Measurements from ENCODE around the gene POLR2E.

The POLR2E gene

DNA sequence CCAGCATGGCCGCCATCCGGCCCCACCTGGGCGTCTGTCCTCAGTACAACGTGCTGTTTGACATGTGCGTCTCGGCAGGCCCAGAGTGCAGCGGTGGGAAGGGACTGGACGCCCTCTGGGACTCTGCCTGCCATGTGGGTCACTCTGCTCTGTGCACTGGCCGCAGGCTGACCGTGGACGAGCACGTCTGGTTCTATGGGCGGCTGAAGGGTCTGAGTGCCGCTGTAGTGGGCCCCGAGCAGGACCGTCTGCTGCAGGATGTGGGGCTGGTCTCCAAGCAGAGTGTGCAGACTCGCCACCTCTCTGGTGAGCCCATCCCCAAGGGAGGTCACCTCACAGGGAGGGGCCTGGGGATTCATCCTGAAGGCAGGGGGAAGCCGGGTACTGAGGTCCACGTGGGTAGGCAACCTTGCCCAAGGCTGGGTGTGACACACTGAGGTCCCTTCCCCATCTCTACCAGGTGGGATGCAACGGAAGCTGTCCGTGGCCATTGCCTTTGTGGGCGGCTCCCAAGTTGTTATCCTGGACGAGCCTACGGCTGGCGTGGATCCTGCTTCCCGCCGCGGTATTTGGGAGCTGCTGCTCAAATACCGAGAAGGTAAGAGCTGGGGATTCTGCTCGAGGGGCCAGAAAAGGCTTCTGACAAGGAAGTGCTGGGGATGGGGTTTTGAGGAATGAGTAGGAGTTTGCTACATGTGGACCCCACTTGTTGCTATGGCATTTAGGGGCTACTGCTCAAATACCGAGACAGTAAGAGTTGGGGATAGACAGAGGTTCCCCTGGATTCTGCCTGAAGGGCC, 44.0 kb downstream of the POLR2E start:
- H4K20me1 ChIP-seq (ENCODE audit: insufficient read depth), result no peaks in the 10 kb centered on the region
- H3K79me2 ChIP-seq (ENCODE audit: insufficient read depth, low read depth), result no peaks in the 10 kb centered on the region
- H2AFZ ChIP-seq (ENCODE audit: low read depth), result no peak overlapping the region
- H3K4me1 ChIP-seq (ENCODE audit: low read depth, poor library complexity, severe bottlenecking), result no peaks in the 10 kb centered on the region
- H3K36me3 ChIP-seq (ENCODE audit: insufficient read depth), result no peaks in the 10 kb centered on the region
- no peak overlapping the region for H3K27ac ChIP-seq
- no peak overlapping the region for H3K9ac ChIP-seq
- no peak for TF ChIP-seq CTCF (conservative IDR thresholded peaks at IDR 0.05; ENCODE audit: low read depth, low read length)
- H3K27me3 ChIP-seq (ENCODE audit: insufficient read depth, low read depth), result no peaks in the 10 kb centered on the region
- no peak overlapping the region for H3K4me2 ChIP-seq
- no peak overlapping the region for H3K4me3 ChIP-seq (IDR thresholded peaks at IDR 0.05; ENCODE audit: insufficient read depth, low read depth, low read length)

- Histone ChIP-seq H3K79me2 (ENCODE audit: insufficient read depth, low read depth) (no peaks in the 10 kb centered on the region), H3K4me1 (ENCODE audit: low read depth, poor library complexity, severe bottlenecking) (no peaks in the 10 kb centered on the region), H3K27ac (no peak overlapping the region), H4K20me1 (ENCODE audit: insufficient read depth) (no peaks in the 10 kb centered on the region), H3K36me3 (ENCODE audit: insufficient read depth) (no peaks in the 10 kb centered on the region), H2AFZ (ENCODE audit: low read depth) (no peak overlapping the region), H3K4me2 (no peak overlapping the region), H3K27me3 (ENCODE audit: insufficient read depth, low read depth) (no peaks in the 10 kb centered on the region), H3K9ac (no peak overlapping the region), H3K4me3 (IDR thresholded peaks at IDR 0.05; ENCODE audit: insufficient read depth, low read depth, low read length) (no peak overlapping the region)
- TF ChIP-seq CTCF (conservative IDR thresholded peaks at IDR 0.05; ENCODE audit: low read depth, low read length), result no peak
Observed at GRCh38 chr19:1049800-1050199, 45.4 kb downstream of the POLR2E start.

DNA sequence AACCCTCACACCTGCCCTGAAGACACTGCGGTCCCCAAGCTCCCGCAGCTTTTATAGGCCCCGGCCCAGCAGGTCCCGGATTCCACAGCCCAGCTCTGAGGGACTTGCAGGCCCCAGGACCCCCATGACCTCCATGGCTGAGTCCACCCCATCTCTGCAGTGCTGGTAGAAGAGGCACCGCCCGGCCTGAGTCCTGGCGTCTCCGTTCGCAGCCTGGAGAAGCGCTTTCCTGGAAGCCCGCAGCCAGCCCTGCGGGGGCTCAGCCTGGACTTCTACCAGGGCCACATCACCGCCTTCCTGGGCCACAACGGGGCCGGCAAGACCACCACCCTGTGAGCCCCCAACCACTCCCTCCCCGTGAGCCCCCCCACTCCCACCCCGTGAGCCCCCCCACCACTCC, 46.1 kb downstream of the POLR2E start:
- Histone ChIP-seq H3K9ac (no peak overlapping the region), H3K4me3 (IDR thresholded peaks at IDR 0.05; ENCODE audit: insufficient read depth, low read depth, low read length) (no peak overlapping the region), H3K4me1 (ENCODE audit: low read depth, poor library complexity, severe bottlenecking) (no peaks in the 10 kb centered on the region), H3K27me3 (ENCODE audit: insufficient read depth, low read depth) (no peaks in the 10 kb centered on the region), H3K27ac (no peak overlapping the region), H3K36me3 (ENCODE audit: insufficient read depth) (no peaks in the 10 kb centered on the region), H3K4me2 (no peak overlapping the region), H2AFZ (ENCODE audit: low read depth) (no peak overlapping the region), H3K79me2 (ENCODE audit: insufficient read depth, low read depth) (no peaks in the 10 kb centered on the region), H4K20me1 (ENCODE audit: insufficient read depth) (no peaks in the 10 kb centered on the region)
- TF ChIP-seq CTCF (conservative IDR thresholded peaks at IDR 0.05; ENCODE audit: low read depth, low read length), result no peak

DNA sequence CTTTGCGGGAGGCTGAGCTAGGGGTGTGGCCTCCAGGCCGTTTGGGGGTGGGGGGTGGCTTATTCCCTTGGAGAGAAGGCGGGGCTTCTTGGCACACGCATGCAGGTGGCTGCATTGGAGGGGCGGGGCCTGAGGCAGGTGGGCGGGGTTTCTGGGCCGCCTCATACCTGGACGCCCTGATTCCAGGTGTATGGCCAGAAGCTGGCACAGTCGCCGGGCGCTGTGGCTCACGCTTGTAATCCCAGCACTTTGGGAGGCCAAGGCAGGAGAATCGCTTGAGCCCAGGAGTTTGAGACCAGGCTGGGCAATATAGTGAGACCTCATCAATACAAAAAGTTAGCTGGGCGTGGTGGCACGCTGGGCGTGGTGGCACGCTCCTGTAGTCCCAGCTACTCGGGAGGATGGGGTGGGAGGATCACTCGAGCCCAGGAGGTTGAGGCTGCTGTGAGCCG, 47.5 kb downstream of the POLR2E start:
- H3K4me1 ChIP-seq (ENCODE audit: low read depth, poor library complexity, severe bottlenecking), result no peaks in the 10 kb centered on the region
- H4K20me1 ChIP-seq (ENCODE audit: insufficient read depth), result no peaks in the 10 kb centered on the region
- no peaks in the 10 kb centered on the region for H3K79me2 ChIP-seq (ENCODE audit: insufficient read depth, low read depth)
- H3K4me3 ChIP-seq (IDR thresholded peaks at IDR 0.05; ENCODE audit: insufficient read depth, low read depth, low read length), result no peak overlapping the region
- H3K4me2 ChIP-seq, result no peak overlapping the region
- H3K27ac ChIP-seq, result no peak overlapping the region
- no peaks in the 10 kb centered on the region for H3K36me3 ChIP-seq (ENCODE audit: insufficient read depth)
- H3K9ac ChIP-seq, result no peak overlapping the region
- TF ChIP-seq CTCF (conservative IDR thresholded peaks at IDR 0.05; ENCODE audit: low read depth, low read length), result no peak
- H3K27me3 ChIP-seq (ENCODE audit: insufficient read depth, low read depth), result no peaks in the 10 kb centered on the region
- H2AFZ ChIP-seq (ENCODE audit: low read depth), result no peak overlapping the region
